ENCODE results near the gene SNX14.
"Not testable (repeated sequence)": the region's sequence is repeated elsewhere in the genome, so short reads cannot be mapped to it uniquely, and the experiment has no call there.

The SNX14 gene, protein sequence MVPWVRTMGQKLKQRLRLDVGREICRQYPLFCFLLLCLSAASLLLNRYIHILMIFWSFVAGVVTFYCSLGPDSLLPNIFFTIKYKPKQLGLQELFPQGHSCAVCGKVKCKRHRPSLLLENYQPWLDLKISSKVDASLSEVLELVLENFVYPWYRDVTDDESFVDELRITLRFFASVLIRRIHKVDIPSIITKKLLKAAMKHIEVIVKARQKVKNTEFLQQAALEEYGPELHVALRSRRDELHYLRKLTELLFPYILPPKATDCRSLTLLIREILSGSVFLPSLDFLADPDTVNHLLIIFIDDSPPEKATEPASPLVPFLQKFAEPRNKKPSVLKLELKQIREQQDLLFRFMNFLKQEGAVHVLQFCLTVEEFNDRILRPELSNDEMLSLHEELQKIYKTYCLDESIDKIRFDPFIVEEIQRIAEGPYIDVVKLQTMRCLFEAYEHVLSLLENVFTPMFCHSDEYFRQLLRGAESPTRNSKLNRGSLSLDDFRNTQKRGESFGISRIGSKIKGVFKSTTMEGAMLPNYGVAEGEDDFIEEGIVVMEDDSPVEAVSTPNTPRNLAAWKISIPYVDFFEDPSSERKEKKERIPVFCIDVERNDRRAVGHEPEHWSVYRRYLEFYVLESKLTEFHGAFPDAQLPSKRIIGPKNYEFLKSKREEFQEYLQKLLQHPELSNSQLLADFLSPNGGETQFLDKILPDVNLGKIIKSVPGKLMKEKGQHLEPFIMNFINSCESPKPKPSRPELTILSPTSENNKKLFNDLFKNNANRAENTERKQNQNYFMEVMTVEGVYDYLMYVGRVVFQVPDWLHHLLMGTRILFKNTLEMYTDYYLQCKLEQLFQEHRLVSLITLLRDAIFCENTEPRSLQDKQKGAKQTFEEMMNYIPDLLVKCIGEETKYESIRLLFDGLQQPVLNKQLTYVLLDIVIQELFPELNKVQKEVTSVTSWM

DNA sequence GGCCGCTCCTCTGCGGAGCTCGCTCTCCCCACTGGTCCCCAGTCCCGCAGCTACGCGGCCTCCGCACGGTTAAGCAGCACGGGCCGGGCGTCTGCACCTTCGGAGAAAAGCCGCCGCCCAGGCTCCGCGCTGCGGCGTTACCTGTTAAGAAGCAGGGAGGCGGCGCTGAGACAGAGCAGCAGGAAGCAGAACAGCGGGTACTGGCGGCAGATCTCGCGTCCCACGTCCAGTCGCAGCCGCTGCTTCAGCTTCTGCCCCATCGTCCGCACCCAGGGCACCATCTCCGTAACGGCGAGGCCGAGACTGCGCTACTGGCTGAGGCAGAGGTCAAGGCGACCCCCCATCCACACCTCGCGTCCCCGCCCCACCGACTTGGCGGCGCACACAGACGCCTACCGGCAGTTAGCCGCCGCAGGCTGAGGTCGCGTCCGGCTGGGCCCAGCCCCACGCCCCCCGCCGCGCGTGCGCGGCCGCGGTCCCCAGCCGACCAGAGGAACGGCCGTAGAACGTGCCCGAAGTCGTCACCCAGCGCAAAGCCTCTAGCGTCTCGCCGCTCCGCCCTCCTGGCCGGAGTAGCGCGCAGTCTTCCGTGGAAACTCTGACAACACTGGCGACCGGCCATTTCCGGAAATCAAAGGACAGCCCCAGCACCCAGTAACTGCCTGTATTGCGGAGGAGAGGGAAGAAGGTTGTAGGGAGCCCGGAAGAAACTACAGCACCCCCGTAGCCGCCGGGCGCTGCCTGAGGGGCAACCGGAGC, at the start of gene SNX14:
Gene SNX14, minus strand, starts transcription at position 421 of the 759 bp plus-strand sequence. Its CDS starts 140 bp downstream, at position 281.
- peak; percentile 66 for DNase-seq (ENCODE audit: low spot score)

DNA sequence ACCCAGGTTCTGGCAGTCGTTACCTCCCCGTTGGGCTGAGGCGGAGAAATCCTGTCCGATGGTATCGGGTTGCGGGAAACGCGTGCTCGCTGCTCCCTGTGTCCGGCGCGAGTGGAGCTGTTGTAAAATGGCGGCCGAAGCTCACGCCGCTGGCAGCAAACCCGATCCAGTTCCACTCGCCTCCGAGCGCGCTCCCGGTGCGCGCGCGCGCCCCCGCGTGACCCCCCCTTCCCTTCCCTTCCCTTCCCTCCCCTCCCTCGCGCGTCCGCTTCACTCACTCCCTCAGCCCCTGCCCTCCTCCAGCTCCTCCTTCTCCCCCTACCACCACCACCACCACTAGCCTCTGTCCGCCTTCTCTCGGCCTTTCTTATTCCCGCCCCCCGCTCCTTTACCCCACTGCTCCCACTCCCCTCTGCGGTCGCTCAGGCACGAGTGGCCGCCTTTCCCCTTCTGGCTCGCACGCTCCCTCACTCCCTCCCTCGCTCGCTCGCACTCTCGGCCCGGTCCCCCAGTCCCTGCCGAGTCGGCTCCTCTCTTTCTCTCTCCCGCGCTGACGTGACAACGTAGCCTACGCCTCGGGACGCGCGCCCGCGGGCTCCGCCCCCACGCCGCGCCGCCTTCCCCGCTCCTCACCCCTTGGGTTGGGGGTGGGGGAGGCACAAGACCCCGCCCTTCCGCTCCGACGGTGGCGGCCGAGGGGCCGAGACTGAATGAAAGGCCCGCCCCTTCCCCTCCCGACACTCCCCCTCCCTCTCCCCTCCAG, 49.3 kb upstream of the SNX14 start, which contains the start of gene SYNCRIP:
Gene SYNCRIP, minus strand, starts transcription at position 113 of the 763 bp plus-strand sequence. CDS start 1,447 bp downstream, outside the sequence.
- DNase-seq (ENCODE audit: low spot score), result peak; percentile 84

DNA sequence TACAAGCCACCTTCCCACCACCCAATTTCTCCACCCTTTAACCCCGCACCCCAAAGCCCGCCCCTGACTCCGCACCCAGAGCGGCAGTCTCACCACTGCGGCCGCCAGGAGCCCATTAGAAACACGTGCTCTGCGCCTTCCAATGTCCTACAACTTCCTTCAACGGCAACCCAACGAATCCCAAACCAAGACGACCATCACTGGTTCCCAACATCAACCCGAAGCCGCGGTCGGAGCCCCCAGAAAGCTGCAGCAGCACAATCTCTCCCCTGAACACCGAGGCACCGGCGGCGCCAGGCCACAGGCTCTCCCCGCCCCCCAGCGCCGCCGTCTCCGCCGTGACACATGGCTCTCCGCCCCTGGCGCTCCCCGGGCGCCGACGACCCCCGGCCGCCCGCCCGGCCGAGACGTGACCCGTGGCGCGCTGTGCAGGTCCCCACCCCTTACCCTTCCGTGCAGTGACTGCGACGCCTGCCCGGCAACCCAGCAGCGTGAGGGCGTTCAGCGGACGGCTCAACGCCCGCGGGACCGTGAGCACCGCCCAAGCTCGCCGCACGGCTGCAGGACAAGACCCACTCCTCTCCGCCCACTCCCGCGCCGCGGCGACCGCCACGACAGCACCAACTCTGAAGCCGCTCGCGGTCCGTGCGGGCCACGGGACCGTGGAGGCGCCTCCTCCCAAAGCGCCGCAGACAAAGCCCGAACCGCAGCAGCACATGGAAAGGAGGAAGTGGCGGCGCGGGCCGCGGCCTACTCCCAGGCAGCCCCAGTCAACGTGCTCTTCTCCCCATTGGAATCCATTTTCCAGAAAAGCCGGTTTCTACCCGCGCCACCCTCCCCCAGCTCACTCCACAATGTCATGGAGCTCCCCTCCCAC, 48.5 kb upstream of the SNX14 start:
- DNase-seq (ENCODE audit: low spot score), result peak; percentile 15

DNA sequence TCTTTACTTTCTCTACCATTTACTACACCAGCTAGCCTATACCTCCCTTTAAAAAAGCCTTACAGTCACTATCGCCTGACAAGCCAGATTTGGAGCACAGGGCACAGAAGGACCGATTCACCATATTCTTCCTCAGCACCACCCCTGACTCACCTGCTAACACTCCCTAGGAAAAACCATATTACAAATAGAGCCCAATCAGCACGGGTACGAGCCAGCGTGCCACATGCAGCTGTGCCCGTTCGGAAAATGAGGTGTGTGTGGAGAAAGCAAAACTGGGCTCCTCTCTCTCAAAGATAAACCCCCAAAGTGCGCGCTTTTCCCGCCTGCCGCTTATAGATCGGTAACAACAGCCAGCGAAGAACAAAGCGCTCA, 47.9 kb upstream of the SNX14 start:
- peak; percentile 12 for DNase-seq (ENCODE audit: low spot score)

DNA sequence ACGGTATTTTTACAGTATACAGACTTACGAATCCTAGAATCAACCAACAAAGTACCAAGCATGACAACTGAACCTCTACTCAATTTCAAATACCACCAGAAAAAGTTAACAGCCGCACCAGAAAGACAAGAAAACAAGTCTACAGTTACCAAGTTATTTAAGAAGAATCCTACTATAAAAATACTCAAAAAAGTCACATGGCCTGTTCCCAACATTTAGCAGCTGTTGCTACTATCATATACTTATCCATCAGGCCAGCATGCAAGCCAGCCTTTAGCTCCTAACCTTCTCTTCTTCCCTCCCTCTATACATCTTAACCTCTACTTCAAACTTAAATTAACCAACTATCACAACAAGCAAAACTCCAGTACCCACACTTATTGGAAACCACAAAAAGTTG, 47.2 kb upstream of the SNX14 start:
- no peak for DNase-seq (ENCODE audit: low spot score)

GRCh38 chr6:85637579-85637978, 43.9 kb upstream of the SNX14 start:
- no peak for DNase-seq (ENCODE audit: low spot score)

GRCh38 chr6:85632164-85632942, 38.7 kb upstream of the SNX14 start:
- no peak for DNase-seq (ENCODE audit: low spot score)

DNA sequence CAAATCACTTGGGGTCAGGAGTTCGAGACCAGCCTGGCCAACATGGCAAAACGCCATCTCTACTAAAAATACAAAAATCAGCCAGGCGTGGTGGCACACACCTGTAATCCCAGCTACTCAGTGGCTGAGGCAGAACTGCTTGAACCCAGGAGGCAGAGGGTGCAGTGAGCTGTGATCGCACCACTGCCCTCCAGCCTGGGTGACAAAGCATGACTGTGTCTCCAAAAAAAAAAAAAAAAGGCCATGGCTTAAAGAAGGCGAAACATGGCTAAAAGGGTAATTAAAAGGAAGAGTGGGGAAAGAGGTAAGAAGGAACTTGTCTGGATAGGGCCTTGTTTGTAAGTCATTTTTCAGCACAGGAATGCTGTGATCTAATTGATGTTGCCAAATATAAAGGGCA, 37.5 kb upstream of the SNX14 start:
- DNase-seq (ENCODE audit: low spot score), result not testable (repeated sequence)

DNA sequence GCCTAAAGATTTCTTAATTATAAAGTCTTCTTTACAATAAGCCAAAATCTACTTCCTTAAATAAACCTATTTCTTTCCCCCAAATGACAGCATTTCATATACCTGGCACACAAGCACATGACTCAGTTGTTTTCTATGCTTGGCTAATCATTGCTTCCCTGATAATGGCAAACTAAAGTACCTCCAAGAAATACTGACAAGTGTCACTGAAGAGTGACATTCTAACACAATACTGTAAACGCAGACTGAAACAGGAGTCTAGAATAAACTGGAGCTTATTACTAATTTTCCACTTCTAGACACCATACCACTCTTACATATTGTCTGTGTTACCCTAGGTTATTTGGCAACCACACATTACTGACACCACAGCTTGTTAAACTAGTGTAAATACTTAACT, 34.7 kb upstream of the SNX14 start:
- no peak for DNase-seq (ENCODE audit: low spot score)

GRCh38 chr6:85620308-85620707, 26.6 kb upstream of the SNX14 start:
- no peak for DNase-seq (ENCODE audit: low spot score)

GRCh38 chr6:85614780-85615179, 21.1 kb upstream of the SNX14 start:
- no peak for DNase-seq (ENCODE audit: low spot score)

GRCh38 chr6:85612690-85613474, 19.2 kb upstream of the SNX14 start:
- DNase-seq (ENCODE audit: low spot score), result no peak

- DNase-seq (ENCODE audit: low spot score), result no peak
Measured at GRCh38 chr6:85610182-85610895, 16.7 kb upstream of the SNX14 start.

DNA sequence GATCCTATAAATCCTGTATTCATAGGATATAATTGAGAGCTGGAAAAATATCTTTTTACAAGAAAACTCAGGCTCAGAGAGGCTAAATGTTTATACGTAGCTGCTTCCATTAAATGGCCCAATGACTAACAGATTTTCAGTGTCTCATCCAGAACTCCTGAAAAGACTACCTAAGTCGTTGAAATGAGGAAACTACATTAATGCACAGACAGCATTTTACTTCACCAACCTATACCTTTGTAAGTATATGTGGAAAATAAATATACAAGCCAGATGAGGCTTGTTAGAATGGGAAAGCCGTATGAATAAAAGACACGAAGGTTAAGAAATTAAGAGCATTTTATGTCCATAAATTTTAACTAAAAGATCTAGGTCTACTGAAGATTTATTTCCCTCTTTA, 8.4 kb upstream of the SNX14 start:
- DNase-seq (ENCODE audit: low spot score), result no peak

- DNase-seq (ENCODE audit: low spot score), result no peak
Measured at GRCh38 chr6:85600713-85601313, 7.2 kb upstream of the SNX14 start.

- DNase-seq (ENCODE audit: low spot score), result no peak
Measured at GRCh38 chr6:85594197-85594930, 706 bp upstream of the SNX14 start.

DNA sequence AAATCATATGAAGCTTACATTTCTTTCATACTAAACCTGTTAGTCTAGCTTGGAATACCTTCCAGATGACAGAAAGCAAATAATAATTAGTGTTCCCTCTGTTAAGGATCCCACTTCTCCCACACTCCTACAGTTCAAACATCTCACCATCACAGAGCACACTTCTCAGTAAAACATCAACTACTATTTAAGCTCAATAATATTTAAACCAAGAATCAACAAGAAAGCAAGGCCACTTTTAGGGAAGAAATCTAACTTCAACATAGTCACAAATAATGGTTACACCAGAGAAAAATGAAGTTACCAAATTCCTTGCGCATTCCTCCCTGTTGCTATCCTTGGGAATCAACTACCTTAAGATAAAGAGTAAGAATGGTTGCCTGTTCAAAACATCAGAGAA, 1.6 kb downstream of the SNX14 start:
- DNase-seq (ENCODE audit: low spot score), result no peak
